Kidney (tissue), 14 donors: ENCODE measurements around the gene NLRP1. TPM values are rescaled to one million over a fixed set of nuclear protein-coding genes. Genes with fewer than 3 reads are reported as not detected.

Source experiments
- DNase-seq, 5 donors: peaks; one replicate each; pipeline ENCODE4 v3.0.0-alpha.2; 2013 to 2020
- FAIRE-seq: peaks from 2 replicates; lab custom pipeline; 2012; peaks lifted over from hg19 to GRCh38; lab: Jason Lieb, UNC
- H3K27ac ChIP-seq, 2 donors: one replicate each; pipeline ENCODE4 v1.7.0; 2013; ENCODE audit warnings: low read depth in 2 of 2, low read length in 2 of 2, inconsistent platforms in 1 of 2
- H3K27me3 ChIP-seq: one replicate; pipeline ENCODE4 v1.7.1; 2013; ENCODE audit warnings: low read length, inconsistent platforms; ENCODE audit not compliant: control insufficient read depth, insufficient read depth
- H3K36me3 ChIP-seq, 3 donors: one replicate each; pipeline versions ENCODE4 v1.7.0 to v1.7.1; 2013; ENCODE audit warnings: low read length in 3 of 3, control low read depth in 1 of 3, inconsistent platforms in 1 of 3; ENCODE audit not compliant: insufficient read depth in 3 of 3, control insufficient read depth in 2 of 3
- H3K4me1 ChIP-seq, 3 donors: one replicate each; pipeline versions ENCODE4 v1.7.0 to v1.7.1; 2013; ENCODE audit warnings: low read length in 3 of 3, inconsistent platforms in 1 of 3, low read depth in 1 of 3; ENCODE audit not compliant: control insufficient read depth in 2 of 3, insufficient read depth in 2 of 3
- H3K4me3 ChIP-seq, 3 donors: one replicate each; pipeline versions ENCODE4 v1.7.0 to v1.8.1; 2013; ENCODE audit warnings: low read length in 3 of 3, control low read depth in 1 of 3, inconsistent platforms in 1 of 3
- H3K9ac ChIP-seq, 3 donors: one replicate each; pipeline versions ENCODE4 v1.7.0 to v1.7.1; 2013; ENCODE audit warnings: low read length in 3 of 3, control low read depth in 1 of 3, inconsistent platforms in 1 of 3
- H3K9me3 ChIP-seq, 3 donors: one replicate each; pipeline versions ENCODE4 v1.7.0 to v1.7.1; 2013; ENCODE audit warnings: low read length in 3 of 3, control low read depth in 1 of 3, inconsistent platforms in 1 of 3; ENCODE audit not compliant: control insufficient read depth in 2 of 3, insufficient read depth in 1 of 3
- intact Hi-C: fragments of 100-400 bp; cut with DNase I; formaldehyde crosslinking; loops from one replicate; pipeline ENCODE4 v1.11.1; 2022
- polyA plus RNA-seq: library from polyadenylated mRNA; stranded (reverse); fragments of 350-450 nt; fragmentation: Illumina TruSeq; extraction: RNeasy Lipid Tissue Mini Kit (QIAGEN cat#74804); gene quantifications from one replicate; pipeline ENCODE4 v1.2.3, GENCODE V29; 2014; ENCODE audit warnings: low read depth, low replicate concordance; ENCODE audit not compliant: insufficient read depth
- total RNA-seq: library from RNA; stranded (reverse); fragmentation: NEBNext Ultra II Directional; extraction: Animal tissue kit (Norgen Biotek cat#: 25700); gene quantifications from one replicate; pipeline ENCODE4 v1.2.1, GENCODE V29; 2021
- TF ChIP-seq, protein P1 (sequence below): IDR thresholded peaks from 3 replicates; pipeline ENCODE4 v1.5.1; 2012; ENCODE audit warnings: mild to moderate bottlenecking, moderate library complexity, borderline replicate concordance; ENCODE audit not compliant: insufficient read depth; ENCODE audit errors: extremely low read depth
- donor health status: control.
- donor health status: control.
- donor health status: control.
- donor health status: control.
- donor health status: control.
- donor health status: DM: yes; HTN: yes; CAD: no.
- donor health status: Normal renal cell carcinoma (clear cell type).

The NLRP1 gene
- total and polyA plus RNA-seq, 2 donors from 2014 or later, result 11.4 to 19.6 TPM

DNA sequence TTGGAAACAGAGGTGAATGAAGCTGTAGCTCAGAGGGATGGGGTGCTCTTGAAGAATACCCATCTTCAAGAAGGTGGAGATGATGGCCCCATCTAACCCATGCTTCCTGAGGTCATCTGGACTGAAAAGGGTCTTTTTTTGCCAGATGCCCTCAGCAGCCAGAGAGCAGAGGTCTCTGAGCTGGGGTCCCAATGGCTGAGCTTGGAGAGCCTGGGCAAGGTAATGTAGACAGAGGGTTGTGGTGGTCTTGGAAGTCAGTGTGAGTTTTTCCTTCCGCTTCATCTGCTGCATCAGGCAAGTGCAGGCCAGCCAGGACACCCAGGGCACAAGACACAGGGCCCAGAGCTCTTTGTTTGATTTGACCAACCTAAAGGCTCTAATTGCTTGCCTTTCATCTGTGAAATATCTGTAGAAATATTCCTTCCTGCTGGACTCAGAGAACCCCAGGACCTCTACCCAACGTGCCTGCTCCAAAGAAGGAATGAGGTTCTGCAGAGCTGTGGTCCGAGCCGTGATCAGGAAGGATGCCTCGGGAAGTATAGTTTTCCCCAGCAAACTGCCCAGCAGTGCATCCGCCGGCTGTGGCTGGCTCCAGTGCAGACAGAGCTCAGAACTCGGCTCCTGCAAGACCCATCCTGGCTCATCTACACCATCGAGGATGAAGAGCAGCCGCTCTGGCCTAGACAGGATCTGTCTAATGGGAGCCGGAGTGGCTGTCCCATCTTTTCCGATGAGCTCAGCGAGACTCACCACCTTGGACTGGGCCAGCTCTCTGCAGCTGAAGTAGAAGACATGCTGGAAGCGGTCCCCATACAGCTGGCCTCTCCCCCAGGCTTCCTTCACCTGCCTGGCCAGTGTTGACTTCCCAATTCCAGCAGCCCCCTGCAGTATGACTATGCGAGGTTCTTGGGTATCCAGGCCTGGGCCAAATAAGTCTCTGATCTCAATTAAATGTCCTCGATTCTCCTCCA, 25.2 kb downstream of the NLRP1 start:
- Histone ChIP-seq H3K36me3 (no peaks in the 10 kb centered on the region), H3K9me3 (no peaks in the 10 kb centered on the region), H3K4me1 (no peaks in the 10 kb centered on the region), H3K27me3 (no peaks in the 10 kb centered on the region), H3K9ac (no peak overlapping the region), H3K27ac (no peak overlapping the region), H3K4me3 (no peak overlapping the region)
- peak in 1 of 5 donors; percentile 29 for DNase-seq
- FAIRE-seq, result no peak
- TF ChIP-seq, protein P1, sequence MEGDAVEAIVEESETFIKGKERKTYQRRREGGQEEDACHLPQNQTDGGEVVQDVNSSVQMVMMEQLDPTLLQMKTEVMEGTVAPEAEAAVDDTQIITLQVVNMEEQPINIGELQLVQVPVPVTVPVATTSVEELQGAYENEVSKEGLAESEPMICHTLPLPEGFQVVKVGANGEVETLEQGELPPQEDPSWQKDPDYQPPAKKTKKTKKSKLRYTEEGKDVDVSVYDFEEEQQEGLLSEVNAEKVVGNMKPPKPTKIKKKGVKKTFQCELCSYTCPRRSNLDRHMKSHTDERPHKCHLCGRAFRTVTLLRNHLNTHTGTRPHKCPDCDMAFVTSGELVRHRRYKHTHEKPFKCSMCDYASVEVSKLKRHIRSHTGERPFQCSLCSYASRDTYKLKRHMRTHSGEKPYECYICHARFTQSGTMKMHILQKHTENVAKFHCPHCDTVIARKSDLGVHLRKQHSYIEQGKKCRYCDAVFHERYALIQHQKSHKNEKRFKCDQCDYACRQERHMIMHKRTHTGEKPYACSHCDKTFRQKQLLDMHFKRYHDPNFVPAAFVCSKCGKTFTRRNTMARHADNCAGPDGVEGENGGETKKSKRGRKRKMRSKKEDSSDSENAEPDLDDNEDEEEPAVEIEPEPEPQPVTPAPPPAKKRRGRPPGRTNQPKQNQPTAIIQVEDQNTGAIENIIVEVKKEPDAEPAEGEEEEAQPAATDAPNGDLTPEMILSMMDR, result no peak
- intact Hi-C loops, result no loop called here

DNA sequence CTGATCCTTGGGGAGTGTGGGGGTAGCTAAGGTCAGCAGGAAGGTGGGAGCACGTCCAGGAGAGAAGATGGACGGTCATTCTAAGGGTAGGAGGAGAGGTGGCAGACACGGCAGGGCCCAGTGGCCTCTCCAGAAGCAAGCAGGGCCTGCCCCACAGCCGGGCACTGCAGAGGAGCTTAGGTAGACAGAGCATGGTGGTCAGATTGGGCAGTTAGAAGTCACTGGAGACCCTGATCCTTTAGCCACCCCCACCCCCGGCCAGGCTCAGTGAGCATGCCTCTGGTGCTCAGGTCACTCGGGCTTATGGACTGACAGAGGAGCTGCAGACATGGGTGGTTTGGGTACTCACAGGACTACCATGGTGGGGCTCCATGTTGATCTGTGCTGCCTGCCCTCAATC, 26.3 kb downstream of the NLRP1 start:
- Histone ChIP-seq H3K4me3 (no peak overlapping the region), H3K27ac (no peak overlapping the region), H3K9me3 (no peaks in the 10 kb centered on the region), H3K36me3 (no peaks in the 10 kb centered on the region), H3K9ac (no peak overlapping the region), H3K4me1 (no peaks in the 10 kb centered on the region), H3K27me3 (no peaks in the 10 kb centered on the region)
- intact Hi-C loops, result no loop called here
- TF ChIP-seq, protein P1, result no peak
- FAIRE-seq (no peak), DNase-seq (no peak)

DNA sequence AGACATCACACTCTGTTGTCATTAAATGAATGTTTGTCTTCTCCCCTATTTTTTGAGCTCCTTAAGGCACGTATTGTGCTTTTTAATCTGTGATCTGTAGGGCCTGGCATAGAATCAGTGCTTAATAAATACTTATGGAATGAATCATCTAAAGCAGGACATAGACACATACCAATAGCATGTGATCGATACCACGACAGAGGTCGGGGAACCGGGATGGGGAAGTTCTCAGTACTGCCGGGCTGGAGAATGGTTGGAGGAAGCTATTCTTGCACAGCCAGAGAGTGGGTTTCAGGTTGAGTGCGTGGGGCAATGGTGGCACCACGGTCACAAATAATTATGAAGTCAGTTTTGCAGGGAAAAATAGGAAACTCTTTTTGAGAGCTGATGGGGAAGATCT, 26.8 kb downstream of the NLRP1 start:
- Histone ChIP-seq H3K36me3 (no peaks in the 10 kb centered on the region), H3K9ac (no peak overlapping the region), H3K4me1 (no peaks in the 10 kb centered on the region), H3K27ac (no peak overlapping the region), H3K9me3 (no peaks in the 10 kb centered on the region), H3K27me3 (no peaks in the 10 kb centered on the region), H3K4me3 (no peak overlapping the region)
- FAIRE-seq (no peak), DNase-seq (no peak)
- TF ChIP-seq, protein P1, result no peak
- intact Hi-C loops, result no loop called here
